Mesenchymal stem cell (in vitro differentiated cells and primary cell): ENCODE data around the gene ANKRA2.

ENCODE experiments used
- DNase-seq: peaks from one replicate; pipeline ENCODE4 v3.0.0-alpha.2; 2013
- H2AFZ ChIP-seq: one replicate; pipeline ENCODE4 v1.6.1; 2013; ENCODE audit warnings: low read depth, mild to moderate bottlenecking, control low read depth, inconsistent platforms, low read length, moderate library complexity
- H2AK5ac ChIP-seq: 2 replicates; pipeline ENCODE4 v1.6.1; 2013; ENCODE audit warnings: low read length, moderate library complexity, mild to moderate bottlenecking, inconsistent platforms; ENCODE audit not compliant: severe bottlenecking
- H2BK120ac ChIP-seq: one replicate; pipeline ENCODE4 v1.6.1; 2013; ENCODE audit warnings: low read depth, mild to moderate bottlenecking, inconsistent platforms, low read length, moderate library complexity
- H2BK12ac ChIP-seq, 2 experiments: one replicate each; pipeline ENCODE4 v1.6.1; 2013; ENCODE audit warnings: inconsistent platforms in 2 of 2, low read length in 2 of 2, mild to moderate bottlenecking in 2 of 2, moderate library complexity in 2 of 2, control low read depth in 1 of 2
- H2BK15ac ChIP-seq: one replicate; pipeline ENCODE4 v1.6.1; 2013; ENCODE audit warnings: mild to moderate bottlenecking, low read depth, inconsistent platforms; ENCODE audit not compliant: poor library complexity, severe bottlenecking
- H2BK5ac ChIP-seq: 2 replicates; pipeline ENCODE4 v1.6.1; 2013; ENCODE audit warnings: low read depth, mild to moderate bottlenecking, low read length, control low read depth, inconsistent platforms; ENCODE audit not compliant: poor library complexity, severe bottlenecking
- H3K14ac ChIP-seq, 2 experiments: one replicate each; pipeline ENCODE4 v1.6.1; 2013; ENCODE audit warnings: inconsistent platforms in 2 of 2, low read length in 2 of 2, control low read depth in 1 of 2, mild to moderate bottlenecking in 1 of 2, moderate library complexity in 1 of 2
- H3K18ac ChIP-seq, 2 experiments: one replicate each; pipeline ENCODE4 v1.6.1; 2013; ENCODE audit warnings: inconsistent platforms in 2 of 2, low read length in 2 of 2, control low read depth in 1 of 2, low read depth in 1 of 2, mild to moderate bottlenecking in 1 of 2
- H3K23ac ChIP-seq, 2 experiments: one replicate each; pipeline ENCODE4 v1.6.1; 2013; ENCODE audit warnings: inconsistent platforms in 2 of 2, low read length in 2 of 2, mild to moderate bottlenecking in 2 of 2, moderate library complexity in 2 of 2, control low read depth in 1 of 2
- H3K27ac ChIP-seq: 2 replicates; pipeline ENCODE4 v1.5.1; 2013; ENCODE audit warnings: mild to moderate bottlenecking, moderate library complexity, low read length, control low read depth, inconsistent platforms; ENCODE audit not compliant: poor library complexity, severe bottlenecking
- H3K27me3 ChIP-seq, 2 experiments: 2 replicates each; pipeline versions ENCODE4 v1.6.1 to v1.7.0; 2013; ENCODE audit warnings: low read length in 2 of 2, mild to moderate bottlenecking in 2 of 2, moderate library complexity in 2 of 2, control low read depth in 1 of 2, inconsistent platforms in 1 of 2; ENCODE audit not compliant: control insufficient read depth in 1 of 2, insufficient read depth in 1 of 2
- H3K36me3 ChIP-seq, 2 experiments: 2 replicates each; pipeline versions ENCODE4 v1.6.1 to v1.7.0; 2013; ENCODE audit warnings: low read length in 2 of 2, control low read depth in 1 of 2, inconsistent platforms in 1 of 2, low read depth in 1 of 2, mild to moderate bottlenecking in 1 of 2; ENCODE audit not compliant: insufficient read depth in 2 of 2, control insufficient read depth in 1 of 2
- H3K4ac ChIP-seq, 2 experiments: one replicate each; pipeline ENCODE4 v1.6.1; 2013; ENCODE audit warnings: inconsistent platforms in 2 of 2, low read length in 2 of 2, mild to moderate bottlenecking in 2 of 2, moderate library complexity in 2 of 2, control low read depth in 1 of 2, low read depth in 1 of 2
- H3K4me1 ChIP-seq: 2 replicates; pipeline ENCODE4 v1.6.1; 2013; ENCODE audit warnings: low read depth, low read length, control low read depth; ENCODE audit not compliant: control insufficient read depth, insufficient read depth
- H3K4me2 ChIP-seq: 2 replicates; pipeline ENCODE4 v1.6.1; 2013; ENCODE audit warnings: low read length, mild to moderate bottlenecking, inconsistent platforms; ENCODE audit not compliant: poor library complexity, severe bottlenecking
- H3K4me3 ChIP-seq, 2 experiments: 2 replicates each; pipeline versions ENCODE4 v1.5.1 to v1.7.0; 2013; ENCODE audit warnings: low read length in 2 of 2, mild to moderate bottlenecking in 2 of 2, control low read depth in 1 of 2, low read depth in 1 of 2; ENCODE audit not compliant: insufficient read depth in 1 of 2
- H3K79me1 ChIP-seq: replicated peaks from 2 replicates; pipeline ENCODE4 v1.6.1; 2013; ENCODE audit warnings: mild to moderate bottlenecking, control low read depth, low read length, inconsistent platforms; ENCODE audit not compliant: poor library complexity, severe bottlenecking
- H3K9ac ChIP-seq: 2 replicates; pipeline ENCODE4 v1.7.0; 2013; ENCODE audit warnings: mild to moderate bottlenecking, low read length, moderate library complexity
- H3K9me3 ChIP-seq: 2 replicates; pipeline ENCODE4 v1.7.0; 2013; ENCODE audit warnings: mild to moderate bottlenecking, low read length; ENCODE audit not compliant: control insufficient read depth
- H4K8ac ChIP-seq: one replicate; pipeline ENCODE4 v1.6.1; 2013; ENCODE audit warnings: inconsistent platforms, mild to moderate bottlenecking, low read length, moderate library complexity
- H4K91ac ChIP-seq: one replicate; pipeline ENCODE4 v1.6.1; 2013; ENCODE audit warnings: mild to moderate bottlenecking, low read length, inconsistent platforms
- WGBS: methylation state at CpG from one replicate; pipeline ENCODE4 v1.1.7; 2013; ENCODE audit warnings: mixed read lengths; 5-methylcytosine and 5-hydroxymethylcytosine counted together

Gene ANKRA2

GRCh38 chr5:73531356-73531755 lies 34.1 kb downstream of the ANKRA2 start:
- WGBS = 98% methylated on average over 1 of the region's 1 CpG

GRCh38 chr5:73529081-73529480 lies 36.4 kb downstream of the ANKRA2 start:
- H3K9ac ChIP-seq = no peak overlapping the region
- no peak overlapping the region for H2BK120ac ChIP-seq
- H3K14ac ChIP-seq = no peak overlapping the region
- no CpG with 5 or more reads among the region's 1 CpG for whole genome bisulfite sequencing
- no peaks in the 10 kb centered on the region for H3K79me1 ChIP-seq
- H3K18ac ChIP-seq = no peak overlapping the region
- no peak overlapping the region for H3K23ac ChIP-seq
- H2AFZ ChIP-seq = no peak overlapping the region
- H2BK12ac ChIP-seq = no peak overlapping the region
- H2BK5ac ChIP-seq = no peak overlapping the region
- no peak overlapping the region for H2AK5ac ChIP-seq
- DNase-seq = no peak
- no peaks in the 10 kb centered on the region for H3K36me3 ChIP-seq
- no peak overlapping the region for H2BK15ac ChIP-seq
- H3K4me2 ChIP-seq = no peak overlapping the region
- H3K4me1 ChIP-seq = no peaks in the 10 kb centered on the region
- no peak overlapping the region for H3K4me3 ChIP-seq
- H4K91ac ChIP-seq = no peak overlapping the region
- no peak overlapping the region for H4K8ac ChIP-seq
- no peak overlapping the region for H3K27ac ChIP-seq
- H3K4ac ChIP-seq = no peak overlapping the region
- H3K9me3 ChIP-seq = no peaks in the 10 kb centered on the region
- H3K27me3 ChIP-seq = no peaks in the 10 kb centered on the region

More at GRCh38 chr5:73531356-73531755, 34.1 kb downstream of the ANKRA2 start:
- Histone ChIP-seq H3K4me1 (no peaks in the 10 kb centered on the region), H2AFZ (no peak overlapping the region), H2BK120ac (no peak overlapping the region), H3K4ac (no peak overlapping the region), H3K18ac (no peak overlapping the region), H3K79me1 (no peaks in the 10 kb centered on the region), H3K36me3 (no peaks in the 10 kb centered on the region), H3K4me3 (no peak overlapping the region), H3K14ac (no peak overlapping the region), H3K27me3 (no peaks in the 10 kb centered on the region), H2BK5ac (no peak overlapping the region), H2BK15ac (no peak overlapping the region), H3K27ac (no peak overlapping the region), H3K23ac (no peak overlapping the region), H2AK5ac (no peak overlapping the region), H4K8ac (no peak overlapping the region), H3K4me2 (no peak overlapping the region), H3K9me3 (peaks cover 6% of the 10 kb centered on the region), H2BK12ac (no peak overlapping the region), H4K91ac (no peak overlapping the region), H3K9ac (no peak overlapping the region)
- DNase-seq = no peak

GRCh38 chr5:73528248-73528647 lies 37.2 kb downstream of the ANKRA2 start:
- H3K79me1 ChIP-seq = no peaks in the 10 kb centered on the region
- no peaks in the 10 kb centered on the region for H3K36me3 ChIP-seq
- no peak overlapping the region for H3K9ac ChIP-seq
- no peak overlapping the region for H3K4me3 ChIP-seq
- no peak overlapping the region for H4K91ac ChIP-seq
- H4K8ac ChIP-seq = no peak overlapping the region
- H3K23ac ChIP-seq = no peak overlapping the region
- no peak overlapping the region for H2BK12ac ChIP-seq
- no peak overlapping the region for H2BK15ac ChIP-seq
- H2AFZ ChIP-seq = no peak overlapping the region
- no peak overlapping the region for H3K4me2 ChIP-seq
- H2BK5ac ChIP-seq = no peak overlapping the region
- H3K4me1 ChIP-seq = no peaks in the 10 kb centered on the region
- H3K4ac ChIP-seq = no peak overlapping the region
- H2BK120ac ChIP-seq = no peak overlapping the region
- no peak overlapping the region for H2AK5ac ChIP-seq
- WGBS = 88% methylated on average over 3 of the region's 3 CpGs
- no peak overlapping the region for H3K18ac ChIP-seq
- no peaks in the 10 kb centered on the region for H3K27me3 ChIP-seq
- no peak for DNase-seq
- H3K14ac ChIP-seq = no peak overlapping the region
- H3K27ac ChIP-seq = no peak overlapping the region
- no peaks in the 10 kb centered on the region for H3K9me3 ChIP-seq

GRCh38 chr5:73525606-73526203 lies 39.7 kb downstream of the ANKRA2 start:
- Histone ChIP-seq H3K4me3 (no peak overlapping the region), H3K9me3 (no peaks in the 10 kb centered on the region), H4K91ac (no peak overlapping the region), H2AFZ (no peak overlapping the region), H3K9ac (no peak overlapping the region), H2AK5ac (no peak overlapping the region), H3K4me2 (no peak overlapping the region), H2BK12ac (no peak overlapping the region), H3K18ac (no peak overlapping the region), H2BK120ac (no peak overlapping the region), H3K27me3 (no peaks in the 10 kb centered on the region), H2BK15ac (no peak overlapping the region), H4K8ac (no peak overlapping the region), H3K23ac (no peak overlapping the region), H2BK5ac (no peak overlapping the region), H3K14ac (no peak overlapping the region), H3K27ac (no peak overlapping the region), H3K36me3 (no peaks in the 10 kb centered on the region), H3K79me1 (no peaks in the 10 kb centered on the region), H3K4me1 (no peaks in the 10 kb centered on the region), H3K4ac (no peak overlapping the region)
- no peak for DNase-seq
- WGBS = 97% methylated on average over 2 of the region's 3 CpGs
